GM12873 (cell line): ENCODE data around the gene DNMT1.

ENCODE experiments used
- TF ChIP-seq, protein P1 (sequence below): IDR thresholded peaks from 2 replicates; pipeline ENCODE4 v1.5.1; 2012; ENCODE audit warnings: low read depth, mild to moderate bottlenecking, moderate library complexity, low read length, control low read depth; ENCODE audit not compliant: insufficient read depth; ENCODE audit errors: missing control alignments

Gene DNMT1

DNA sequence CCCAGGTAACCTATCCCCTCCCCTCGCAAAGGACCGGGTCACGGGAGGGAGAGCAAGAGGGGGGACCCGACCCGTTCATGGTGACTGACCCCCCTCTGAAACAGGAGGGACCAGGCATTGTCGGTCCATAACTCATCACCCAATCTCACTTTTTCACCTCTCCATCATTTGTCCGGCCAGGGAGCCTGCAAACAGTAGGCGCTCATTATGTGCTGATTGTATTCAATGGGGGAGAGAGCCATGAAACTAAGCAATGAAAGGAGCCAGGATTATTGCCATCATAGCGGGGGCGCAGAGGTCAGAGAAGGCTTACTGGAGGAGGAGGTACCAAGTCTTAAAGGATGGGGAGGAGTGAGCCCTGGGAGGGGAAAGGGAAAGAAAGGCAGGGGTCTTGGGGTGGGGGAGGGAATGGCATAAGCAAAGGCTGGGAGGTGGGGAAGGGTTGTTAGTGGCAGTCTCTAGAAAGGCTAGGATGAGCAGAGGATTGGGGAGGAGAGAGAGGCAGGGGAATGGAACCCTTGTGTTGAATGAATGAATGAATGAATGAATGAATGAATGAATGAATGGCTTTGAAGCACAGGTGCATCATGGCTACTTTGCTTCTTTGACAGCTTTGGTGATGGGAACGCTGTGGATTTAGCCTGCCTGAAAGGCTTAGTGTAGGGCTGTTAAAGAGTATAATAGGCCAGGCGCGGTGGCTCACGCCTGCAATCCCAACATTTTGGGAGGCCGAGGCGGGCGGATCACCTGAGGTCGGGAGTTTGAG is 107.3 kb downstream of the DNMT1 start:
- TF ChIP-seq, protein P1, sequence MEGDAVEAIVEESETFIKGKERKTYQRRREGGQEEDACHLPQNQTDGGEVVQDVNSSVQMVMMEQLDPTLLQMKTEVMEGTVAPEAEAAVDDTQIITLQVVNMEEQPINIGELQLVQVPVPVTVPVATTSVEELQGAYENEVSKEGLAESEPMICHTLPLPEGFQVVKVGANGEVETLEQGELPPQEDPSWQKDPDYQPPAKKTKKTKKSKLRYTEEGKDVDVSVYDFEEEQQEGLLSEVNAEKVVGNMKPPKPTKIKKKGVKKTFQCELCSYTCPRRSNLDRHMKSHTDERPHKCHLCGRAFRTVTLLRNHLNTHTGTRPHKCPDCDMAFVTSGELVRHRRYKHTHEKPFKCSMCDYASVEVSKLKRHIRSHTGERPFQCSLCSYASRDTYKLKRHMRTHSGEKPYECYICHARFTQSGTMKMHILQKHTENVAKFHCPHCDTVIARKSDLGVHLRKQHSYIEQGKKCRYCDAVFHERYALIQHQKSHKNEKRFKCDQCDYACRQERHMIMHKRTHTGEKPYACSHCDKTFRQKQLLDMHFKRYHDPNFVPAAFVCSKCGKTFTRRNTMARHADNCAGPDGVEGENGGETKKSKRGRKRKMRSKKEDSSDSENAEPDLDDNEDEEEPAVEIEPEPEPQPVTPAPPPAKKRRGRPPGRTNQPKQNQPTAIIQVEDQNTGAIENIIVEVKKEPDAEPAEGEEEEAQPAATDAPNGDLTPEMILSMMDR, result no peak

GRCh38 chr19:10086591-10087192 is 108.1 kb downstream of the DNMT1 start:
- TF ChIP-seq, protein P1, result no peak

DNA sequence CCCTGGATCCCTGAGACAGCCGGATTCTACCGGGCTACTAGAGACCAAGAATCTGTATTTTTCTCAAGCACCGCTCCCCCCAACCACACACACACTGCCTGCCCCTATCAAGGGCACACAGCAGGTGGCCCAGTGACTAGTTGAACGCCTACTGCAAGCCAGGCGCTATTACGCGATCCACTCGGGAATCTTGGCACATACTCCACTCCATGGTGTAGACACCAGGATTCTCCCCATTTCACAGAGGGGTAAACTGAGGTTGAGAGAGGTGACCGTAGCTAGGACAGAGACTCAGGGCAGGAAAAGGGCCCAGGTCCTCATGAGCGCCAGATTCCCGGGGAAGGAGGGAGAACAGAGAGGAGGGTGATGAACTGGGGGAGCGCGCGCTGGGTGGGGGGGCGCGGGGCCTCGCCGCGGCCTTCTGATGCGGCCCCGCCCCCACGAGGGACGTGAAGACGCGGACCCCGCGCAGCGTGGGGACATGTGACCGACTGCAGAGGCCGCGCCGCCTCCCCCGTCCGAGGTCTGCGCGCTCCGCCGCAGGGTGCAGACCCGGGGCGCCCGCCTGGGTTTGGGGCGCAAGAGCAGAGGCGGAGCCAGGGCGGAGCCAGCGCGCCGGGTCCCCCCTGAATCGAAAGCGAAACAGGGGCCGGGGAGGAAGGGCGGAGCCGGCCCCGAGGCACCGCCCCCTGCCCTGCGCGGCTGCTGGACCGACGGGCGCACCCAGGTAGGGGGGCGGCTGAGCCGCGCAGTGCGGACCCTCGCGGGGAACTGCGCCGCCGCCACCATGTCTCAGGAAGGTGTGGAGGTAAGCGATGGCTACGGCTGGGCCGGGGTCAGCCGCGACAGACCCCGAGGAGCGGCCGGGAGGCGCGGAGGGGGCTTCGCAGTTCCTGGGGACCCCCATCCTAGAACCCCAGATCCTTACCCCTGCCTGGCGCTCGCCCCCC is 108.8 kb downstream of the DNMT1 start, which contains the start of gene SHFL:
Gene SHFL, plus strand, starts transcription at position 677 of the 950 bp plus-strand sequence. Its CDS starts 111 bp downstream, at position 788.
- TF ChIP-seq, protein P1, result no peak

GRCh38 chr19:10084803-10085202 is 110.0 kb downstream of the DNMT1 start:
- TF ChIP-seq, protein P1, result no peak

DNA sequence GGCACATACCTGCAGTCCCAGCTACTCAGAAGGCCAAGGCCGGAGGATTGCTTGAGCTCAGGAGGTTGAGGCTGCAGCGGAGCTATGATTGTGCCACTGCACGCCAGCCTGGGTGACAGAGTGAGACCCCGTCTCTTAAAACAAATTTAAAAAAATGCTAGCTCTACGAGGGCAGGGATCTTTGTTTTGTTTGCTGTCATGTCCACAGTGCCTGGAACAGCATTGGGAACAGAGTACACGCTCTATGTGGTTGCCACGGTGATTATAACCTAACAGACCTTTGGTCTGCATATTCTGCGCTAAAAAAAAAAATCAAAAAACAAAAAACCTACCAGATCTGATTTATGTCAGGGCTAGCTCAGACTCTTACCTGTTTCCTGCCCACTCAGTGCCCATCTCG is 110.8 kb downstream of the DNMT1 start:
- TF ChIP-seq, protein P1, result no peak
